GM12892 (cell line): ENCODE measurements around the gene HDAC4.

Experiments
- POLR2A ChIP-seq: IDR thresholded peaks from 2 replicates; pipeline ENCODE4 v1.6.1; 2011; ENCODE audit warnings: low read depth, low read length, control low read depth
- POLR2AphosphoS5 ChIP-seq: IDR thresholded peaks from 2 replicates; pipeline ENCODE4 v1.6.1; 2011; ENCODE audit warnings: low read depth, low read length, control low read depth
- TAF1 ChIP-seq: IDR thresholded peaks from 2 replicates; pipeline ENCODE4 v1.6.1; 2011; ENCODE audit warnings: low read depth, mild to moderate bottlenecking, control low read depth, low read length, borderline replicate concordance

DNA sequence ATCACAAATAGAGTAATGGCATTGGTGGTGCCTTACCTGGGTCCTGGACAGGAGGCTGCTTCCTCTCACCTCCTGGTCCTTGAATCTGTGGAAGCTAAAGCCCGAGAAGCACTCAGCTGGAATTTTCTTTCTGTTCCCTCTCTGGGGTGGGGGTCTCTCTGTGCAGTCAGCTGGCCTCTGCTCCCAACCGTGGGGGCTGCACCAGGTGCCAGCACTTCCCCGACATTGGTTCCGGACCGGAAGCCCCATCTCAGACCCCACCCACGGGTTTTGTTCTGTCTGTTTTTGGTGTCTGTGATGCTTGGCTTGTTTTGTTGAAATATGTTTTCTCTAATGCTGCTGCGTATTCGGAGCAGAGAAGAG lies 398.2 kb downstream of the HDAC4 start:
- TF ChIP-seq POLR2AphosphoS5 (no peak), POLR2A (no peak), TAF1 (no peak)
